Adrenal gland (tissue), 5 donors: Measurements from ENCODE around the gene CADM1.

Experiments
- CTCF ChIP-seq, 6 experiments: fragments of 450-650 bp in 4 of 6; fragments of 200-600 bp in 2 of 6; sonication (generic) in 1 of 6; IDR thresholded peaks; 1 replicate in 5 of 6; 2 replicates in 1 of 6; pipeline versions ENCODE4 v1.5.1 to v1.8.0; 2016 to 2021; ENCODE audit warnings: antibody characterized with exemption in 6 of 6, mild to moderate bottlenecking in 2 of 6, moderate library complexity in 1 of 6
- POLR2A ChIP-seq, 2 donors: fragments of 450-650 bp; IDR thresholded peaks; one replicate each; pipeline ENCODE4 v1.6.1; 2017; ENCODE audit warnings: antibody characterized with exemption in 2 of 2, mild to moderate bottlenecking in 2 of 2, moderate library complexity in 1 of 2
- donor health status: DM: no; HTN: no; CAD: no.

- no peak for TF ChIP-seq CTCF (IDR thresholded peaks at IDR 0.05)
- TF ChIP-seq POLR2A (IDR thresholded peaks at IDR 0.05): no peak
Observed at GRCh38 chr11:115523727-115524399, 19.6 kb upstream of the CADM1 start.
